Lower leg skin (tissue), 3 donors: ENCODE results near the gene FAM210A.

Source experiments
- POLR2A ChIP-seq, 2 donors: fragments of 450-650 bp; IDR thresholded peaks; one replicate each; pipeline ENCODE4 v1.6.1; 2016 to 2017; ENCODE audit warnings: antibody characterized with exemption in 2 of 2, mild to moderate bottlenecking in 1 of 2, moderate library complexity in 1 of 2
- TF ChIP-seq, protein P1 (sequence below), 3 donors: fragments of 450-650 bp; IDR thresholded peaks; one replicate each; pipeline ENCODE4 v1.5.1; 2016; ENCODE audit warnings: antibody characterized with exemption in 3 of 3, mild to moderate bottlenecking in 3 of 3, moderate library complexity in 2 of 3

DNA sequence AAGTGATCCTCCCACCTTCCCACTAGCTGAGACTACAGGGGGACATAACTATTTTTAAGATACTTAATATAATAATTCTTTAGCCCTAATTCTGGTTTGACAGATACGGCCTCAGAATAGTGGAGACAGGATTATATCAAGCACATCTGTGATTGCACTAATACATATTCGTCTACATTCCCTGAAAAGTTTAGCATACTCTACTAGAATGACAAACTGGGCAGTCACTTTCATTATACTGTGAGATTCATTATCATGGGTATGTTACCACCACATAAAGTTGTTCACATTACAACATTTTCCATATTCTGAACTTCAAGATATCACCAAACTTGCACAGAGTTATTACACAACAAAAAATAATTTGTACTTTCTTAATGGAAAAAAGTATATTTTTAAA, 11.0 kb downstream of the FAM210A start:
- TF ChIP-seq, protein P1, sequence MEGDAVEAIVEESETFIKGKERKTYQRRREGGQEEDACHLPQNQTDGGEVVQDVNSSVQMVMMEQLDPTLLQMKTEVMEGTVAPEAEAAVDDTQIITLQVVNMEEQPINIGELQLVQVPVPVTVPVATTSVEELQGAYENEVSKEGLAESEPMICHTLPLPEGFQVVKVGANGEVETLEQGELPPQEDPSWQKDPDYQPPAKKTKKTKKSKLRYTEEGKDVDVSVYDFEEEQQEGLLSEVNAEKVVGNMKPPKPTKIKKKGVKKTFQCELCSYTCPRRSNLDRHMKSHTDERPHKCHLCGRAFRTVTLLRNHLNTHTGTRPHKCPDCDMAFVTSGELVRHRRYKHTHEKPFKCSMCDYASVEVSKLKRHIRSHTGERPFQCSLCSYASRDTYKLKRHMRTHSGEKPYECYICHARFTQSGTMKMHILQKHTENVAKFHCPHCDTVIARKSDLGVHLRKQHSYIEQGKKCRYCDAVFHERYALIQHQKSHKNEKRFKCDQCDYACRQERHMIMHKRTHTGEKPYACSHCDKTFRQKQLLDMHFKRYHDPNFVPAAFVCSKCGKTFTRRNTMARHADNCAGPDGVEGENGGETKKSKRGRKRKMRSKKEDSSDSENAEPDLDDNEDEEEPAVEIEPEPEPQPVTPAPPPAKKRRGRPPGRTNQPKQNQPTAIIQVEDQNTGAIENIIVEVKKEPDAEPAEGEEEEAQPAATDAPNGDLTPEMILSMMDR (IDR thresholded peaks at IDR 0.05): no peak
- TF ChIP-seq POLR2A (IDR thresholded peaks at IDR 0.05): no peak
